Activated CD4-positive, alpha-beta T cell treated with anti-CD3 and anti-CD28 coated beads, Interleukin-2, amount 10 ng/mL, durations not matched to agents 7 days and 5 days (primary cell): ENCODE data around the gene TFF3. TPM values are rescaled to one million over a fixed set of nuclear protein-coding genes. Genes with fewer than 3 reads are reported as not detected.

Experiments
- CTCF ChIA-PET: fragments of 350-600 bp; sonication (Branson Sonifier 250); formaldehyde crosslinking; loops from one replicate; lab custom pipeline; 2021; ENCODE audit warnings: antibody characterized with exemption; lab: Charles Lee
- POLR2A ChIA-PET: fragments of 350-600 bp; sonication (Branson Sonifier 250); formaldehyde crosslinking; loops from one replicate; lab custom pipeline; 2021; ENCODE audit warnings: antibody characterized with exemption; lab: Charles Lee
- DNase-seq: peaks from one replicate; pipeline ENCODE4 v3.0.0-alpha.2; 2020
- H3K27ac Mint-ChIP-seq: one replicate; pipeline ENCODE4 v1.8.0; 2021; ENCODE audit warnings: mild to moderate bottlenecking, moderate library complexity, mixed read lengths
- H3K27me3 Mint-ChIP-seq: one replicate; pipeline ENCODE4 v1.8.0; 2021; ENCODE audit warnings: mixed read lengths
- H3K36me3 Mint-ChIP-seq: one replicate; pipeline ENCODE4 v1.8.0; 2021; ENCODE audit warnings: low read depth, mixed read lengths
- H3K4me1 Mint-ChIP-seq: one replicate; pipeline ENCODE4 v1.8.0; 2021; ENCODE audit warnings: mixed read lengths
- H3K4me3 Mint-ChIP-seq: one replicate; pipeline ENCODE4 v1.8.0; 2021; ENCODE audit warnings: mild to moderate bottlenecking, moderate library complexity, mixed read lengths
- H3K9me3 Mint-ChIP-seq: one replicate; pipeline ENCODE4 v1.8.0; 2021; ENCODE audit warnings: mixed read lengths
- total RNA-seq, 2 experiments: library from RNA; stranded (reverse); gene quantifications; one replicate each; pipeline ENCODE4 v1.2.3, GENCODE V29; 2021

Gene TFF3
- total RNA-seq, 2 experiments from 2014 or later: not detected

- H3K27ac Mint-ChIP-seq: no peak overlapping the region
- no peaks in the 10 kb centered on the region for H3K9me3 Mint-ChIP-seq
- peaks cover 4% of the 10 kb centered on the region for H3K27me3 Mint-ChIP-seq
- ChIA-PET CTCF (no interaction called here), POLR2A (no interaction called here)
- no peak for DNase-seq
- H3K36me3 Mint-ChIP-seq: no peaks in the 10 kb centered on the region
- H3K4me1 Mint-ChIP-seq: peaks cover 14% of the 10 kb centered on the region
- no peak overlapping the region for H3K4me3 Mint-ChIP-seq
Observed at GRCh38 chr21:42312626-42313104, 2.5 kb downstream of the TFF3 start.

- peaks cover 8% of the 10 kb centered on the region for H3K27me3 Mint-ChIP-seq
- no peak for DNase-seq
- H3K4me1 Mint-ChIP-seq: peaks cover 14% of the 10 kb centered on the region
- POLR2A ChIA-PET: no interaction called here
- H3K9me3 Mint-ChIP-seq: no peaks in the 10 kb centered on the region
- no peak overlapping the region for H3K4me3 Mint-ChIP-seq
- no peaks in the 10 kb centered on the region for H3K36me3 Mint-ChIP-seq
- no peak overlapping the region for H3K27ac Mint-ChIP-seq
- CTCF ChIA-PET: interaction anchor here (2.6 kb wide), 1 partner anchor 133 kb away, joined by 9 read pairs; no protein-coding TSS in a partner anchor
Observed at GRCh38 chr21:42311816-42312625, 3.2 kb downstream of the TFF3 start.

GRCh38 chr21:42311160-42311559 is 4.0 kb downstream of the TFF3 start:
- no peaks in the 10 kb centered on the region for H3K9me3 Mint-ChIP-seq
- no peak overlapping the region for H3K27ac Mint-ChIP-seq
- ChIA-PET POLR2A (no interaction called here), CTCF (interaction anchor here (1.1 to 3.5 kb wide), 11 partner anchors 10 to 134 kb away, joined by 3 to 12 read pairs (median 4); partner anchors contain the start of gene UBASH3A)
- H3K27me3 Mint-ChIP-seq: peaks cover 11% of the 10 kb centered on the region
- H3K4me3 Mint-ChIP-seq: no peak overlapping the region
- no peaks in the 10 kb centered on the region for H3K36me3 Mint-ChIP-seq
- no peak for DNase-seq
- peaks cover 15% of the 10 kb centered on the region for H3K4me1 Mint-ChIP-seq

GRCh38 chr21:42310411-42311001 is 4.7 kb downstream of the TFF3 start:
- H3K27ac Mint-ChIP-seq: no peak overlapping the region

GRCh38 chr21:42309753-42310213 is 5.4 kb downstream of the TFF3 start:
- peaks cover 15% of the 10 kb centered on the region for H3K4me1 Mint-ChIP-seq
- ChIA-PET POLR2A (no interaction called here), CTCF (interaction anchor here (0.7 to 3.5 kb wide), 21 partner anchors 9 to 657 kb away, joined by 3 to 12 read pairs (median 4); partner anchors contain the start of gene UBASH3A)
- peak; percentile 78 for DNase-seq
- H3K4me3 Mint-ChIP-seq: no peak overlapping the region
- H3K27ac Mint-ChIP-seq: no peak overlapping the region
- peaks cover 14% of the 10 kb centered on the region for H3K27me3 Mint-ChIP-seq
- no peaks in the 10 kb centered on the region for H3K9me3 Mint-ChIP-seq
- no peaks in the 10 kb centered on the region for H3K36me3 Mint-ChIP-seq

More at GRCh38 chr21:42310411-42311001, 4.7 kb downstream of the TFF3 start:
- POLR2A ChIA-PET: no interaction called here
- Mint-ChIP-seq H3K9me3 (no peaks in the 10 kb centered on the region), H3K27me3 (peaks cover 14% of the 10 kb centered on the region), H3K4me1 (peaks cover 15% of the 10 kb centered on the region), H3K4me3 (no peak overlapping the region), H3K36me3 (no peaks in the 10 kb centered on the region)
- no peak for DNase-seq
- CTCF ChIA-PET: interaction anchor here (0.7 to 3.5 kb wide), 20 partner anchors 9 to 656 kb away, joined by 3 to 12 read pairs (median 4); partner anchors contain the start of gene UBASH3A

GRCh38 chr21:42308914-42309752 is 6.1 kb downstream of the TFF3 start:
- Mint-ChIP-seq H3K9me3 (no peaks in the 10 kb centered on the region), H3K4me3 (no peak overlapping the region), H3K27me3 (peaks cover 14% of the 10 kb centered on the region), H3K36me3 (no peaks in the 10 kb centered on the region), H3K4me1 (peaks cover 15% of the 10 kb centered on the region), H3K27ac (no peak overlapping the region)
- POLR2A ChIA-PET: no interaction called here
- DNase-seq: no peak
- CTCF ChIA-PET: interaction anchor here (0.8 to 3.5 kb wide), 14 partner anchors 8 to 219 kb away, joined by 3 to 12 read pairs (median 4); partner anchors contain the start of gene UBASH3A

- Mint-ChIP-seq H3K27me3 (peaks cover 14% of the 10 kb centered on the region), H3K27ac (no peak overlapping the region), H3K36me3 (no peaks in the 10 kb centered on the region), H3K4me3 (no peak overlapping the region), H3K4me1 (peaks cover 9% of the 10 kb centered on the region), H3K9me3 (no peaks in the 10 kb centered on the region)
- DNase-seq: no peak
- CTCF ChIA-PET: interaction anchor here (1.3 to 3.5 kb wide), 3 partner anchors 7 to 96 kb away, joined by 3 to 12 read pairs (median 10); partner anchors contain the start of gene UBASH3A
- POLR2A ChIA-PET: no interaction called here
Observed at GRCh38 chr21:42308161-42308913, 6.9 kb downstream of the TFF3 start.

GRCh38 chr21:42307106-42307505 is 8.1 kb downstream of the TFF3 start:
- Mint-ChIP-seq H3K9me3 (no peaks in the 10 kb centered on the region), H3K4me1 (peaks cover 9% of the 10 kb centered on the region), H3K27me3 (peaks cover 14% of the 10 kb centered on the region), H3K27ac (no peak overlapping the region), H3K36me3 (no peaks in the 10 kb centered on the region), H3K4me3 (no peak overlapping the region)
- no peak for DNase-seq
- POLR2A ChIA-PET: no interaction called here
- CTCF ChIA-PET: no interaction called here

- H3K4me1 Mint-ChIP-seq: peaks cover 9% of the 10 kb centered on the region
- POLR2A ChIA-PET: no interaction called here
- no peak for DNase-seq
- H3K36me3 Mint-ChIP-seq: no peaks in the 10 kb centered on the region
- no peak overlapping the region for H3K4me3 Mint-ChIP-seq
- H3K27ac Mint-ChIP-seq: no peak overlapping the region
- CTCF ChIA-PET: no interaction called here
- H3K9me3 Mint-ChIP-seq: no peaks in the 10 kb centered on the region
- H3K27me3 Mint-ChIP-seq: peaks cover 14% of the 10 kb centered on the region
Observed at GRCh38 chr21:42306366-42307035, 8.7 kb downstream of the TFF3 start.

GRCh38 chr21:42305707-42306147 is 9.5 kb downstream of the TFF3 start:
- H3K27me3 Mint-ChIP-seq: peaks cover 14% of the 10 kb centered on the region
- no peak overlapping the region for H3K27ac Mint-ChIP-seq
- no peak for DNase-seq
- no peaks in the 10 kb centered on the region for H3K9me3 Mint-ChIP-seq
- peaks cover 9% of the 10 kb centered on the region for H3K4me1 Mint-ChIP-seq
- ChIA-PET CTCF (no interaction called here), POLR2A (no interaction called here)
- no peaks in the 10 kb centered on the region for H3K36me3 Mint-ChIP-seq
- no peak overlapping the region for H3K4me3 Mint-ChIP-seq
